SU-DHL-6 (cell line): ENCODE data around the gene KCNK15.

ENCODE experiments used
- EZH2phosphoT487 ChIP-seq: fragments of 200-600 bp; sonication (generic), shearing (Covaris generic); conservative IDR thresholded peaks from 2 replicates; pipeline ENCODE4 v1.6.1; 2018; ENCODE audit warnings: mild to moderate bottlenecking, antibody characterized with exemption, low read length, moderate library complexity, mixed read lengths
- TF ChIP-seq, protein P1 (sequence below): fragments of 200-600 bp; sonication (generic); IDR thresholded peaks from one replicate; pipeline ENCODE4 v1.5.1; 2017; ENCODE audit warnings: antibody characterized with exemption, mild to moderate bottlenecking, low read length, moderate library complexity; ENCODE audit not compliant: insufficient read depth, poor library complexity, severe bottlenecking

GRCh38 chr20:44761423-44761822, 15.8 kb downstream of the KCNK15 start:
- TF ChIP-seq, protein P1, sequence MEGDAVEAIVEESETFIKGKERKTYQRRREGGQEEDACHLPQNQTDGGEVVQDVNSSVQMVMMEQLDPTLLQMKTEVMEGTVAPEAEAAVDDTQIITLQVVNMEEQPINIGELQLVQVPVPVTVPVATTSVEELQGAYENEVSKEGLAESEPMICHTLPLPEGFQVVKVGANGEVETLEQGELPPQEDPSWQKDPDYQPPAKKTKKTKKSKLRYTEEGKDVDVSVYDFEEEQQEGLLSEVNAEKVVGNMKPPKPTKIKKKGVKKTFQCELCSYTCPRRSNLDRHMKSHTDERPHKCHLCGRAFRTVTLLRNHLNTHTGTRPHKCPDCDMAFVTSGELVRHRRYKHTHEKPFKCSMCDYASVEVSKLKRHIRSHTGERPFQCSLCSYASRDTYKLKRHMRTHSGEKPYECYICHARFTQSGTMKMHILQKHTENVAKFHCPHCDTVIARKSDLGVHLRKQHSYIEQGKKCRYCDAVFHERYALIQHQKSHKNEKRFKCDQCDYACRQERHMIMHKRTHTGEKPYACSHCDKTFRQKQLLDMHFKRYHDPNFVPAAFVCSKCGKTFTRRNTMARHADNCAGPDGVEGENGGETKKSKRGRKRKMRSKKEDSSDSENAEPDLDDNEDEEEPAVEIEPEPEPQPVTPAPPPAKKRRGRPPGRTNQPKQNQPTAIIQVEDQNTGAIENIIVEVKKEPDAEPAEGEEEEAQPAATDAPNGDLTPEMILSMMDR, result no peak
- no peak for TF ChIP-seq EZH2phosphoT487
